T-helper 1 cell (primary cell): ENCODE measurements around the gene HCN1.

Experiments
- DNase-seq, 5 donors: peaks; one replicate each; pipeline ENCODE4 v3.0.0-alpha.2; 2012 to 2020

The HCN1 gene

DNA sequence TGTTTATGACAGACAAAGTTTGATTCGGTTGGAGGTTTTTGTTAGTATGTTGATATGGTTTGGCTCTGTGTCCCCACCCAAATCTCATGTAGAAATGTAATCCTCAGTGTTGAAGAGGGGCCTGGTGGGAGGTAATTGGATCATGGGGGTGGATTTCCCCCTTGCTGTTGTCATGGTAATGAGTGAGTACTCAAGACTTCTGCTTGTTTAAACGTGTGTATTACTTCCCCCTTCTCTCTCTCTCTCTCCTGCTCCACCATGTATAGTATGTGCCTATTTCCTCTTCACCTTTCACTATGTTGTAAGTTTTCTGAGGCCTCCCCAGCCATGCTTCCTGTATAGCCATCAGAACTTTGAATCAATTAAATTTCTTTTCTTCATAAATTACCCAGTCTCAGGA is 415.1 kb downstream of the HCN1 start:
- no peak for DNase-seq

DNA sequence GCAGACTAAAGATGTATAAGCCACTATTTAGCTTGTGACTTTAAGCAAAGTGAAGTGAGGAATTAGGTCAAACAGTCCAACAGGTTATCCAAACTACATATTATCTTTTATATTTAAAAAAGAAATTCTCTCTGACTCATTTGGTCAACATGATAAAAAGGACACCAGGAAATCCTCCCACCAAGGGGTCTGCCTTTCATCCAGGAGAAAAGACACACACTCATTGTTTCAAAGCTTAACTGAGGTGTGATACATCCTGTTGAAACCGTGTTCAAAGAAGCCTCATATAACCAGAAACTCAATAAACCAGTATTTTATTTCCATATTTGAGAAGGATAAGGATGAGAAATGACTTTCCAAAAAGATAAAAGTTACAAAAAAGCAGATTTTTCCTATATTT is 417.1 kb downstream of the HCN1 start:
- no peak for DNase-seq

DNA sequence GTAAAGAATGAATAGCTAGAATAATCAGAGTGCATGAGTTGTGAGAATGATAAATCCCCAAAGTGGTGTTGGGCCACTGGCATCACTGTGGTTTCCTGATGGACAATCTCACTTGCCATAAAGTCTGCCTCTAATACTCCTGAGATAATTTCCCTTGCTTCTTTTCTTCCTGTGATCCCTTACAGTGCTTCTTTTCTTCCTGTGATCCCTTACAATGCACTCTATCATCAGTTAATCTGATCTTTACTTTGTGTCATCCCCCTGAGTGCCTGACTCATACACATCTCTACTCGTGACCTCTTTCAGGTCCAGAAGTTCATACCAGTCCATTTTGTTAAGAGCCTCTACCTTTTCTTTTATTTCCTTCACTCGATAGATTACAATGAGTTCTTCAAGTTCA is 418.3 kb downstream of the HCN1 start:
- DNase-seq: no peak

DNA sequence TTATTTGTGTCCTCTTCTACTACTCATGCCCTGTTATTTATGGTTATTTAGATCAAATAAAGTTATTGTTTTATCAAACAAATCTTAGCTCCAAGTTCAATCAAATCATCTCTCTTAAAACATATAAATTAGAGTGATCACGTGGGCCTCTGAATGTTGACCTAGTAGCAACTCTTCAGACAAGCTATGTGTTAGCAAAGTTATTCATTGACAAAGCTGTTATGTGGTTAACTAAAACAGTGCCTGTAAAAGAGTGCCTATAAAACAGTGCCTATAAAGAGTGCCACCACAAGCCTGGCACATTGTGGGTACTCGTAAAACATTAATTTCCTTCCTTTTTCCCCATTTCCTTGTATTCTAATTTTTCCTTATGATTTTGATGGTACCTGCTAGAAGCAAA is 421.9 kb downstream of the HCN1 start:
- no peak for DNase-seq

DNA sequence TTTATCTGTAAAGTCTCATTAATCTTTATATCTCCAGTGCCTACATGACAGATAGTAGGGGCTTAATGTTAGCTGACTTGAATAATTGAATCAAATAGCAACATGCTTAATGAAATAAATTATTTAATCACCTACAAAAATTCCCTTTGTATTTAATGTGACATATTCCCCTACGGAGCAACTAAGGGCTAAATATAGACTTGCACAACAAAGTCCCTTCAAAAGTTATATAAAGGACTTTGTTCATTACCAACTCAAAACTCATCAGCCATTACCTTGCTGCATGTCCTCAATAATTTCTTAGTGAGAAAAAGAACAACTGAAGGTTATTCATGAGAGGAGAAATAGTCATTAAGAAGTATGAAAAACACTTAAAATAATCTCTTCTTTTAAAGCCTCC is 424.6 kb downstream of the HCN1 start:
- DNase-seq: no peak

DNA sequence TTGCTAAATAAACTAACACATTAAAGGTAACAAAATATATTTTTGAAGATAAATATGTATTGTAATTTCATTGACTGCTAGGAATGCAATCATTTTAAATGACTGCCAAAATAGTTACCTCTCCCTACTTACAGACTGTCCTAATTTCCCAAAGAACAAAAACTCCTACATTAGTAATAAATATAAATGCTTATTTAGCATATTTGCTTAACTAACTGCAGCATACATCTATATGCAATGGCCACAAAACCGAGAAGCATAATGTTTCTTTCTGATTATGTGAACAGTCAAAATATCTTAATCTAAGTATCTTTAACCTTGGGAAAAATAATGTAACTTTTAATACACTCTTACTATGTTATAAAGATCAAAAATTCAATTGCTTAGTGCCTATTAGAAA is 431.7 kb downstream of the HCN1 start:
- no peak for DNase-seq

DNA sequence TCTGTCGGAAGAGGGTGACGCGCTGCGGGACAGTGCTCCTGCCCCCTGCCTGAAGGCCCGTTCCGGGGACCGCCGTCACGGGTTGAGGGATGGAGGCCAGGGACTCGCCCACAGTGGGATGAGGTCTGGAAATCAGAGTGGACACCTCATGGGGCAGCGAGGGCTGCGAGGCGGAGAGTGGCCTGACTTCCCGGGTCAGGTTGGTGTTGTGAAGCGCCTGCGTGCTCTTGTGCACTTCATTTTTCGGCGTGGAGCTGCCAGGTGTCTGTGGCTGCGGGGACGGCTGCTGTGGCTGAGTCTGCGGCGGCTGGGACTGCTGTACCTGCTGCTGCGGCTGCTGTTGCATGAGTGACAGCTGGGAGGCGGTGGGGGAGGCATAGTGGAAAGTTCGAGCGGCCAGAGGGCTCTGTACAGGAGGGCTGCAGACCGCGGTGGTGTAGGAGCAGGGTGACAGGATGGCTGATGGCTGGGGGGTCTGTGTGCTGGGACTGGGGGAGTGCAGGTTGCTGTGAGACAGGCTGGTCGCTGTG is 434.1 kb downstream of the HCN1 start:
- no peak for DNase-seq

DNA sequence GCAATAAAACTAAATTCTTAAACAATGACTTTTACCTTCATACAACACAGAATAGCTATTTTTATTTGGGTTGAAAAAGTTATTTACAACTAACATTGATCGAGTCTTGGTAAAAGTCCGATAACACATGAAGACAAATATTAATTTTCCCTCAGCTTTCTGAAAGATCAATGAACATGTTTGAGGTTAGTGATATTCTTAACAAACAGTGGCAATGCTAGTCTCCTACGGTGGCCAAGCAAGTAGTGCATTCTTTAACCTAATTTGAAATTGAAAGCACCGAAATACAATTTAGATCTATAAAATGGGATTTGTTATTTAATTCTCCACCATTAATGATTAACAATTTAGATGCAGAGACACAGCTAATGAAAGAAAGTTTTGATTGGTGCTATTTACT is 435.1 kb downstream of the HCN1 start:
- DNase-seq: no peak

DNA sequence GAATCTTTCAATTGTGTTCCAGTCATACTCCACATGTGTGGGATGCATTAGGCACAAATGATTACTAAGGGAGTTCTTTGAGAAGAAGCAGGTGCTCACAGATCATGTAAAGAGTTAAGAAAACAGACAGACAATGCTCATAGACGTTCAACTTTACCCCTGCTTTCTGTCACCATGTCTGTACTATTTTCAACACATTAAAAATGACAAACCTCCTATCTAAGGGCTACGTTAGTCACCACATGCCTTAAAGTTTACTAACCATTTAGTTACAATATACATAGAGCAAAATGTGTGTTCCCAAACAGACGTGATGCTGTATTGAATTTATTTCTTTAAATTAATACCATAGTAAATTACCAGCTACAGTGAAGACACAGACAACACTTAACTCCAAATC is 435.9 kb downstream of the HCN1 start:
- DNase-seq: no peak

DNA sequence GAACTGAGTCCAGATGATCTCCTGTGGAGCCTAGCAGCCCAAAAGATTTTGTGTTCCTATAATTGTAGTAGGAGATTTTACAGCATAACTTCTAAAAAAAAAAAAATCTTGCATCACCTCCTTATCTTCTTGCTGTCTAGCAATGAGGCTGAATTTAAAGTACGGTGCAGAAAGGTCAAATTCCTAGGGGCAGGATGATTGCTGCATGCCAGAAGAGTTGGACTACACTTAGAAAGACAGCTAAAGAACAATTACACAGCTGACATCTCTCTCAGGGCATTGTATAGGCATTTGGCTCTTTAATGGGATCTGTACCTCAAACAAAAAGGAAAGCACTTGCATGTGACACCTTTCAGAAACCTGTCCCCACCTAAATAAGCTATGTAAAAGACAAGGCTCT is 443.2 kb downstream of the HCN1 start:
- no peak for DNase-seq

DNA sequence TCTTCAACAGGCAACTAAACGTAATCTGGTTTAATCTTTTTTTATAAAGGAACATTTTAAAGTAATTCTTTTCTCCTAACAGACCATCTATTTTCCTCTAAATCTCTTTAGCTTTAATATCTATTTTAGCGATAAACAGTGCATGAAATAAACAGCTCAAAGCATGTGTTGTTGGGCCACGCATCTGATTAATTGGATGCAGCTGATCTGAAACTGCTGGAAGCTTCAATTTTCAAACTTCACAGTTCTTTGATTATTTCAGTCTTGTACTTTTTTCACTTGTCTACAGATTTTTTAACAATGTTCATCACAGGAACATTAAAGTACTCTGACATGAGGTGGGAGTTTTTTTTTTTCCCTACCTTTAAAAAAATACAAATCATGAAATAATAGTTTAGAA is 443.6 kb downstream of the HCN1 start:
- no peak for DNase-seq

DNA sequence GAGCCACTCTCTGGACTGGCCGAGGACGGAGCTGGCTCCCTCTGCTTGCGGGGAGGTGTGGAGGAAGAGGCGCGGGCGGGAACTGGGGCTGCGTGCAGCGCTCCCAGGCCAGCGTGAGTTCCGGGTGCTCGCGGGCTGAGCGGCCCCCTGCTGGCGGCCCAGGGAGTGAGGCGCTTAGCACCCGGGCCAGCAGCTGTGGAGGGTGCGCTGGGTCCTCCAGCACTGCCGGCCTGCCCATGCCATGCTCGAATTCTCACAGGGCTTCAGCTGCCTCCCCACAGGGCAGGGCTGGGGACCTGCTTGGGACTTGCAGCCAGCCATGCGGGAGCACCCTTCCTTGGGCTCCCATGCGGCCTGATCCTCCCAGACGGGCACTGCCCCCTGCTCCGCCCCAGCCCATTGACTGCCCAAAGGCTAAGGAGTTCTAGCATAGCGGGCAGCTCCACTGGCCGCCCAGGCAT is 470.6 kb downstream of the HCN1 start:
- DNase-seq: peak in 1 of 5 donors; percentile 2

DNA sequence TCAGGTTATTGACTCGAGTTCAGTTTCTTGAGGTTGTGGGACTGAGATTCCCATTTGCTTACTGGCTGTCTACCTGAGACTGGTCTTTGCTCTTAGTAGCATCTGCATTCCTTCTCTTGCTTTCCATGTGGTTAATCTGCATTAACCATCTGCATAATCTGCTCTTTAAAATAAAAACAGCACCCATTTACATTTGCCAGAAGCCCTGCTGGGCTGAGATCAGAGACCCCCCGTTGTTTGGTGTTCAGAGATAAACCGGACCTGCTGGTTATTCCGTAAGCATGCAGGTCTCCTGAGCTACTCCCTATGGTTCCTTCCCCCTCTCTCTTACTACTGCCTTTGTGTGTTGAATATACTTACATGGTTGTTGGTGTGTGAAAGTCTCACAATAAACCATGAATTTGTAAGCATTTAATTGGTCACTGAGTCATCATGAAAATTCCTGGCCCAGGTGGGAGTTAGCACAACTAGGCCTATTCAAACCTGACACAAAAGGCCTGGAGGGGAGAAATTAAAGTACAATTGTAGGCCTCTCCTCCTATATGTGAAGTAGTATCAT is 490.7 kb downstream of the HCN1 start:
- no peak for DNase-seq
